ENCODE data around the gene SYNDIG1.

SYNDIG1 gene

GRCh38 chr20:24529369-24529719, 59.9 kb downstream of the SYNDIG1 start:
- DNase-seq = no peak

GRCh38 chr20:24530131-24530680, 60.8 kb downstream of the SYNDIG1 start:
- DNase-seq = no peak

GRCh38 chr20:24531202-24531601, 61.8 kb downstream of the SYNDIG1 start:
- DNase-seq = no peak

GRCh38 chr20:24531631-24532419, 62.4 kb downstream of the SYNDIG1 start:
- no peak for DNase-seq

- no peak for DNase-seq
Observed at GRCh38 chr20:24533449-24533848, 64.0 kb downstream of the SYNDIG1 start.

GRCh38 chr20:24534282-24534681, 64.9 kb downstream of the SYNDIG1 start:
- no peak for DNase-seq

GRCh38 chr20:24535941-24536730, 66.7 kb downstream of the SYNDIG1 start:
- no peak for DNase-seq

- no peak for DNase-seq
Observed at GRCh38 chr20:24537210-24537609, 67.8 kb downstream of the SYNDIG1 start.

GRCh38 chr20:24542721-24543120, 73.3 kb downstream of the SYNDIG1 start:
- no peak for DNase-seq

GRCh38 chr20:24543168-24543567, 73.7 kb downstream of the SYNDIG1 start:
- no peak for DNase-seq

GRCh38 chr20:24543741-24544140, 74.3 kb downstream of the SYNDIG1 start:
- no peak for DNase-seq

GRCh38 chr20:24544371-24544770, 74.9 kb downstream of the SYNDIG1 start:
- DNase-seq = no peak

- no peak for DNase-seq
Observed at GRCh38 chr20:24545168-24545567, 75.7 kb downstream of the SYNDIG1 start.

GRCh38 chr20:24546232-24546892, 76.9 kb downstream of the SYNDIG1 start:
- no peak for DNase-seq

- DNase-seq = no peak
Observed at GRCh38 chr20:24547967-24548366, 78.5 kb downstream of the SYNDIG1 start.

GRCh38 chr20:24559114-24559732, 89.8 kb downstream of the SYNDIG1 start:
- no peak for DNase-seq

- no peak for DNase-seq
Observed at GRCh38 chr20:24560571-24561491, 91.4 kb downstream of the SYNDIG1 start.

- DNase-seq = no peak
Observed at GRCh38 chr20:24565835-24566351, 96.5 kb downstream of the SYNDIG1 start.

- no peak for DNase-seq
Observed at GRCh38 chr20:24566656-24567055, 97.2 kb downstream of the SYNDIG1 start.

GRCh38 chr20:24567508-24567907, 98.1 kb downstream of the SYNDIG1 start:
- no peak for DNase-seq

GRCh38 chr20:24568842-24569241, 99.4 kb downstream of the SYNDIG1 start:
- no peak for DNase-seq

- DNase-seq = no peak
Observed at GRCh38 chr20:24571159-24571558, 101.7 kb downstream of the SYNDIG1 start.
